Neural cell (in vitro differentiated cells): ENCODE measurements around the gene ABCC8. TPM values are rescaled to one million over a fixed set of nuclear protein-coding genes. Genes with fewer than 3 reads are reported as not detected.

Experiments used
- H2AFZ ChIP-seq: fragments of 200-600, 300-800 bp; sonication (generic), shearing (Covaris generic); 2 replicates; pipeline ENCODE4 v1.6.0; 2014; ENCODE audit warnings: low read depth, mild to moderate bottlenecking, antibody characterized with exemption, low read length, moderate library complexity
- H3F3A ChIP-seq: fragments of 200-600 bp; shearing (Covaris generic); 2 replicates; pipeline ENCODE4 v1.6.1; 2016; ENCODE audit warnings: mild to moderate bottlenecking, moderate library complexity, mixed read lengths, antibody characterized with exemption, low read length; ENCODE audit not compliant: insufficient read depth, poor library complexity, severe bottlenecking
- H3K27ac ChIP-seq: fragments of 200-600, 300-800 bp; sonication (generic), shearing (Covaris generic); 2 replicates; pipeline ENCODE4 v1.5.1; 2014; ENCODE audit warnings: mild to moderate bottlenecking, low read length, moderate library complexity
- H3K27me3 ChIP-seq: fragments of 300-800, 200-600 bp; sonication (generic), shearing (Covaris generic); 2 replicates; pipeline ENCODE4 v1.6.0; 2014; ENCODE audit warnings: mild to moderate bottlenecking, low read depth, low read length, moderate library complexity; ENCODE audit not compliant: insufficient read depth
- H3K36me3 ChIP-seq: fragments of 300-800, 200-600 bp; sonication (generic), shearing (Covaris generic); 2 replicates; pipeline ENCODE4 v1.5.1; 2014; ENCODE audit warnings: mild to moderate bottlenecking, antibody characterized with exemption, low read length, moderate library complexity; ENCODE audit not compliant: insufficient read depth
- H3K4me2 ChIP-seq: fragments of 300-800, 200-600 bp; sonication (generic), shearing (Covaris generic); 2 replicates; pipeline ENCODE4 v1.6.0; 2014; ENCODE audit warnings: mild to moderate bottlenecking, low read length
- H3K4me3 ChIP-seq: fragments of 300-800, 200-600 bp; sonication (generic), shearing (Covaris generic); 2 replicates; pipeline ENCODE4 v1.5.1; 2014; ENCODE audit warnings: mild to moderate bottlenecking, low read length, moderate library complexity
- H3K79me2 ChIP-seq: fragments of 200-600 bp; shearing (Covaris generic); replicated peaks from 2 replicates; pipeline ENCODE4 v1.6.0; 2014; ENCODE audit warnings: mild to moderate bottlenecking, low read length, moderate library complexity; ENCODE audit not compliant: insufficient read depth
- H3K9ac ChIP-seq: fragments of 300-800, 200-600 bp; sonication (generic), shearing (Covaris generic); 2 replicates; pipeline ENCODE4 v1.6.1; 2016; ENCODE audit warnings: mild to moderate bottlenecking, low read length, mixed read lengths
- H3K9me2 ChIP-seq: fragments of 200-600 bp; shearing (Covaris generic); 2 replicates; pipeline ENCODE4 v1.6.1; 2016; ENCODE audit warnings: mild to moderate bottlenecking, low read length, mixed read lengths; ENCODE audit not compliant: insufficient read depth
- H3K9me3 ChIP-seq: fragments of 200-600, 300-800 bp; sonication (generic), shearing (Covaris generic); 2 replicates; pipeline ENCODE4 v1.6.1; 2016; ENCODE audit warnings: mild to moderate bottlenecking, mixed run types, low read length, moderate library complexity, mixed read lengths
- H4K20me1 ChIP-seq: fragments of 200-600 bp; shearing (Covaris generic); 2 replicates; pipeline ENCODE4 v1.6.1; 2016; ENCODE audit warnings: mild to moderate bottlenecking, mixed run types; ENCODE audit not compliant: insufficient read depth
- EP300 ChIP-seq: fragments of 450-650 bp; conservative IDR thresholded peaks from 2 replicates; pipeline ENCODE4 v1.6.1; 2014; ENCODE audit warnings: antibody characterized with exemption, mild to moderate bottlenecking, moderate library complexity; ENCODE audit not compliant: poor library complexity, severe bottlenecking
- EZH2 ChIP-seq: fragments of 200-600, 300-800 bp; shearing (Covaris generic), sonication (generic); IDR thresholded peaks from 2 replicates; pipeline ENCODE4 v1.6.1; 2014; ENCODE audit warnings: antibody characterized with exemption, low read length, borderline replicate concordance, mild to moderate bottlenecking; ENCODE audit not compliant: insufficient read depth, poor library complexity, severe bottlenecking
- MXI1 ChIP-seq: fragments of 450-650 bp; conservative IDR thresholded peaks from 2 replicates; pipeline ENCODE4 v1.6.1; 2014; ENCODE audit warnings: antibody characterized with exemption, mild to moderate bottlenecking; ENCODE audit not compliant: poor library complexity, severe bottlenecking
- POLR2AphosphoS5 ChIP-seq: IDR thresholded peaks from 2 replicates; pipeline ENCODE4 v1.6.1; 2012
- RAD21 ChIP-seq: fragments of 450-650 bp; conservative IDR thresholded peaks from 2 replicates; pipeline ENCODE4 v1.6.1; 2014; ENCODE audit warnings: antibody characterized with exemption, mild to moderate bottlenecking, moderate library complexity
- SMC3 ChIP-seq: fragments of 450-650 bp; conservative IDR thresholded peaks from 2 replicates; pipeline ENCODE4 v1.6.1; 2014; ENCODE audit warnings: antibody characterized with exemption, mild to moderate bottlenecking, moderate library complexity; ENCODE audit not compliant: poor library complexity
- TAF1 ChIP-seq: IDR thresholded peaks from 2 replicates; pipeline ENCODE4 v1.6.1; 2012; ENCODE audit warnings: low read depth
- polyA plus RNA-seq: library from polyadenylated mRNA; depleted of rRNA; stranded (reverse); fragments of >200 nt; gene quantifications from 2 replicates; pipeline ENCODE4 v1.2.3, GENCODE V29; 2014
- TF ChIP-seq, protein P1 (sequence below): IDR thresholded peaks from 2 replicates; pipeline ENCODE4 v1.6.1; 2012; ENCODE audit warnings: borderline replicate concordance
- TF ChIP-seq, protein P2 (sequence below): fragments of 450-650 bp; IDR thresholded peaks from 2 replicates; pipeline ENCODE4 v1.5.1; 2014; ENCODE audit warnings: antibody characterized with exemption, mild to moderate bottlenecking, moderate library complexity; ENCODE audit not compliant: poor library complexity, severe bottlenecking

Gene ABCC8
- polyA plus RNA-seq, 1 donor from 2014 or later, result 13.2 TPM

DNA sequence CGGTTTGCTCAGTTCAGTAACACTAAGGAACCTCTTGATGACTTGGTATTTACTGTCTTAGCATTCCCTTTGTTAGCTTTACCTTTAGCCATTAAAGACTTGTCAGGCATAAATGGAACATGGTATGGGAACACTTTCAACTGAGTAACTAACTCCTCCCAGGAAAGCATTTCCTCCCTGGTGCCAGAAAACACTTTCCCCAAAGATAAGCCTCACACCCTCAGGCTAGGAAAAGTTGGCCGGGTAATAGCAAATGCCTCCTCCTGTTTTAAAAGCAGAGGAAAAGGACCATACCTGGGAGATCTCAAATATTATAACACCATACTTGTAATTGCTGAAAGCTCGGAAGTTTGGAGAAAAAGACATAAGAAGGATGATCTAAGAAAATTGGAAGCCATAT lies 100.2 kb downstream of the ABCC8 start:
- H3K4me3 ChIP-seq, result no peak overlapping the region
- H3K9ac ChIP-seq, result no peak overlapping the region
- no peak overlapping the region for H3K27ac ChIP-seq
- H2AFZ ChIP-seq, result no peak overlapping the region
- no peak for TF ChIP-seq POLR2AphosphoS5
- TF ChIP-seq, protein P1, sequence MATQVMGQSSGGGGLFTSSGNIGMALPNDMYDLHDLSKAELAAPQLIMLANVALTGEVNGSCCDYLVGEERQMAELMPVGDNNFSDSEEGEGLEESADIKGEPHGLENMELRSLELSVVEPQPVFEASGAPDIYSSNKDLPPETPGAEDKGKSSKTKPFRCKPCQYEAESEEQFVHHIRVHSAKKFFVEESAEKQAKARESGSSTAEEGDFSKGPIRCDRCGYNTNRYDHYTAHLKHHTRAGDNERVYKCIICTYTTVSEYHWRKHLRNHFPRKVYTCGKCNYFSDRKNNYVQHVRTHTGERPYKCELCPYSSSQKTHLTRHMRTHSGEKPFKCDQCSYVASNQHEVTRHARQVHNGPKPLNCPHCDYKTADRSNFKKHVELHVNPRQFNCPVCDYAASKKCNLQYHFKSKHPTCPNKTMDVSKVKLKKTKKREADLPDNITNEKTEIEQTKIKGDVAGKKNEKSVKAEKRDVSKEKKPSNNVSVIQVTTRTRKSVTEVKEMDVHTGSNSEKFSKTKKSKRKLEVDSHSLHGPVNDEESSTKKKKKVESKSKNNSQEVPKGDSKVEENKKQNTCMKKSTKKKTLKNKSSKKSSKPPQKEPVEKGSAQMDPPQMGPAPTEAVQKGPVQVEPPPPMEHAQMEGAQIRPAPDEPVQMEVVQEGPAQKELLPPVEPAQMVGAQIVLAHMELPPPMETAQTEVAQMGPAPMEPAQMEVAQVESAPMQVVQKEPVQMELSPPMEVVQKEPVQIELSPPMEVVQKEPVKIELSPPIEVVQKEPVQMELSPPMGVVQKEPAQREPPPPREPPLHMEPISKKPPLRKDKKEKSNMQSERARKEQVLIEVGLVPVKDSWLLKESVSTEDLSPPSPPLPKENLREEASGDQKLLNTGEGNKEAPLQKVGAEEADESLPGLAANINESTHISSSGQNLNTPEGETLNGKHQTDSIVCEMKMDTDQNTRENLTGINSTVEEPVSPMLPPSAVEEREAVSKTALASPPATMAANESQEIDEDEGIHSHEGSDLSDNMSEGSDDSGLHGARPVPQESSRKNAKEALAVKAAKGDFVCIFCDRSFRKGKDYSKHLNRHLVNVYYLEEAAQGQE, result no peak
- TF ChIP-seq MXI1, result no peak
- no peak for TF ChIP-seq EP300
- TF ChIP-seq SMC3, result no peak
- TF ChIP-seq TAF1, result no peak
- TF ChIP-seq RAD21, result no peak
- no peak for TF ChIP-seq EZH2
- TF ChIP-seq, protein P2, sequence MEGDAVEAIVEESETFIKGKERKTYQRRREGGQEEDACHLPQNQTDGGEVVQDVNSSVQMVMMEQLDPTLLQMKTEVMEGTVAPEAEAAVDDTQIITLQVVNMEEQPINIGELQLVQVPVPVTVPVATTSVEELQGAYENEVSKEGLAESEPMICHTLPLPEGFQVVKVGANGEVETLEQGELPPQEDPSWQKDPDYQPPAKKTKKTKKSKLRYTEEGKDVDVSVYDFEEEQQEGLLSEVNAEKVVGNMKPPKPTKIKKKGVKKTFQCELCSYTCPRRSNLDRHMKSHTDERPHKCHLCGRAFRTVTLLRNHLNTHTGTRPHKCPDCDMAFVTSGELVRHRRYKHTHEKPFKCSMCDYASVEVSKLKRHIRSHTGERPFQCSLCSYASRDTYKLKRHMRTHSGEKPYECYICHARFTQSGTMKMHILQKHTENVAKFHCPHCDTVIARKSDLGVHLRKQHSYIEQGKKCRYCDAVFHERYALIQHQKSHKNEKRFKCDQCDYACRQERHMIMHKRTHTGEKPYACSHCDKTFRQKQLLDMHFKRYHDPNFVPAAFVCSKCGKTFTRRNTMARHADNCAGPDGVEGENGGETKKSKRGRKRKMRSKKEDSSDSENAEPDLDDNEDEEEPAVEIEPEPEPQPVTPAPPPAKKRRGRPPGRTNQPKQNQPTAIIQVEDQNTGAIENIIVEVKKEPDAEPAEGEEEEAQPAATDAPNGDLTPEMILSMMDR, result no peak
- no peaks in the 10 kb centered on the region for H4K20me1 ChIP-seq
- peaks cover 6% of the 10 kb centered on the region for H3K36me3 ChIP-seq
- H3K9me2 ChIP-seq, result no peaks in the 10 kb centered on the region
- H3F3A ChIP-seq, result no peaks in the 10 kb centered on the region
- H3K9me3 ChIP-seq, result peaks cover 19% of the 10 kb centered on the region
- H3K4me2 ChIP-seq, result no peak overlapping the region
- no peaks in the 10 kb centered on the region for H3K79me2 ChIP-seq
- no peaks in the 10 kb centered on the region for H3K27me3 ChIP-seq

DNA sequence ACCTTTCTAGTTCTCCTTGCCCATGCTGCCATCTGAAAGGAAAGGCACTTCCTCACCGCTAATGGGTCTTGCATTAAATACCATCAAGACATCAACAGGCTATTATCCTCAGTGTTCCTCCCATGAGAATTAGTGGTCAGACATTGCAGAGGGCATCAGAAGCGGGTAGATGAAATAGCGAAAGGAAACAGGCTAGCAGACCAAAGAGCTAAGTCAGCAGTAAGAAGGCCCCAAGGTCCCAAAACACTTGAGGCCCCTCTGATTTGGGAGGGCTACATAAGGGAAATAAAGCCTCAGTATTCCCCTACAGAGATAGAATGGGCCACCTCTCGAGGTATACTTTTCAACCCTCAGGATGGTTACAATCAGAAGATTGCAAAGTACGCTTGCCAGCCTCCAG lies 101.1 kb downstream of the ABCC8 start:
- Histone ChIP-seq H3K9me3 (peaks cover 23% of the 10 kb centered on the region), H3K4me2 (no peak overlapping the region), H3F3A (no peaks in the 10 kb centered on the region), H3K9me2 (no peaks in the 10 kb centered on the region), H3K9ac (no peak overlapping the region), H4K20me1 (no peaks in the 10 kb centered on the region), H3K79me2 (no peaks in the 10 kb centered on the region), H3K27me3 (no peaks in the 10 kb centered on the region), H3K27ac (no peak overlapping the region), H3K36me3 (peaks cover 6% of the 10 kb centered on the region), H3K4me3 (no peak overlapping the region), H2AFZ (no peak overlapping the region)
- TF ChIP-seq POLR2AphosphoS5 (no peak), SMC3 (no peak), TAF1 (no peak), RAD21 (no peak), MXI1 (no peak), EZH2 (no peak), EP300 (no peak)
- TF ChIP-seq, protein P1, result no peak
- TF ChIP-seq, protein P2, result no peak
